SIG-M5 (cell line): ENCODE data around the gene GRM7.

ENCODE experiments used
- DNase-seq: peaks from one replicate; lab custom pipeline; 2025; lab: John Stamatoyannopoulos, UW

GRM7 gene

DNA sequence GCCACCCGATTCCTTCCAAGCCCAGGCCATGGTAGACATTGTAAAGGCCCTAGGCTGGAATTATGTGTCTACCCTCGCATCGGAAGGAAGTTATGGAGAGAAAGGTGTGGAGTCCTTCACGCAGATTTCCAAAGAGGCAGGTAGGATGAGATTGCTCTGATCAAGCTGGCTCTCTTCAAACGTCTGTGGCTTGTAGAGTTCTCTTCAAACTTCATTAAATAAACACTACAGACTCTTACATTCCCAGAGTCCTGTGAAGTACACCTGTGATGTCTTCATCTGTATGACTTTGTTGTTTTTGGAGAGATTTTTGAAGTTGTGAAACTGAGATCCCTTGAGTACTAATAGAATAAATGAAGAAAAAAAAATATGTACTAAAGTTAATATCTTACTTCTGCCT, 285.6 kb downstream of the GRM7 start:
- DNase-seq: no peak

DNA sequence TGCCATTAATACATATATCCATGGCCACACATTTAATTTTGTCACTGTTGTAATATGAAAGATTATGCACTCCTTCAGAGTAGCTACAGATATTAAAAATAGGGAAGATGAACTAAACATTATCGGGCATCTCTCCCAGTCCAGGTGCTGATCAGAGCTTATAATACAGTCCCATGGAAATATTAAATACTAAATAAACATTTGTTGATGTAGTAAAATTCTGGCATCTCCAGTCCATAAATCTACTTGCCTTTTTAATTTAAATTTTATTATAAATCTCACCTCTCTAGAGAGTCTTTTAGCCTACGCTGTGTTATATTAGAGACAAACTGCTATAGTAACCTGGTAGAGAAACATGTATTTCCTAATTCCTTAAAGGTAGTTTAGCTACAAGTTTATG, 297.6 kb downstream of the GRM7 start:
- no peak for DNase-seq

GRCh38 chr3:7160689-7161088, 299.8 kb downstream of the GRM7 start:
- DNase-seq: no peak

DNA sequence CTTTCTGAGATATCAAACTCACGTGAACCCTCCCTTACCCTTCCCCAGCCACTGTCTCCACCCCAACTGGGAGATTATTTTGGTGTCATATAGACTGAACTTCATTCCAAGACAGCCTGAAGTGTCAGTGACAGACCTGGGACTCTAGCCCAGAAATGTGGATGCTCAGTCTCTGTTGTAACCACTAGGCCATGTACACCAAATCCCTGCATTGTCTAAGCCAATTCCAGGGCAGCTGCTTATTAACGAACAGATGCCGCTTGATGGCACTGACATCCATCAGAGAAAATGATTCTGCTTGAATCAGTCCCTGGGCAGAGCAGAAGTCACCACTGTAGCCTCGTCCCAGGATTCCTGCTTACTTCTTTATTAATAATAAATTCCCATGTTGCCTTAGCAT, 305.5 kb downstream of the GRM7 start:
- no peak for DNase-seq

DNA sequence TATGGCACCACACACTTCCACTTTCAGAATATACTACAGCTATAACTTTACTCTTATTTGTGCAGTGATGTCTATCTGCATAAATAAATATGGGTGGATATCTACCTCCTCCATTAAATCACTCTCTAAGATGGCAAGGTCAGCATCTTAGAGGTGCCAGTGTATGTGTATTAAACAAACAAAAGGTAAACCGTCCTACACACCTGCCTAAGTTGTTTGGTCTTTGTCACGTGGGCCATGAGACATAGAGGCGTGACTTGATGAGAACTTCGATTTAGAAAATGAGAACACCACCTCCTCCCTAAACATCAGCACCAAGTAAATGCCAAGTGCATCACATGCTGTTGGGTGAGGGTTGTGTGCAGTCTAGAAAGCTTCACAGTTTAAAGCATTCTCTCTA, 310.6 kb downstream of the GRM7 start:
- no peak for DNase-seq

- DNase-seq: no peak
These were observed 312.1 kb downstream of the GRM7 start for GRCh38 chr3:7172996-7173395.

DNA sequence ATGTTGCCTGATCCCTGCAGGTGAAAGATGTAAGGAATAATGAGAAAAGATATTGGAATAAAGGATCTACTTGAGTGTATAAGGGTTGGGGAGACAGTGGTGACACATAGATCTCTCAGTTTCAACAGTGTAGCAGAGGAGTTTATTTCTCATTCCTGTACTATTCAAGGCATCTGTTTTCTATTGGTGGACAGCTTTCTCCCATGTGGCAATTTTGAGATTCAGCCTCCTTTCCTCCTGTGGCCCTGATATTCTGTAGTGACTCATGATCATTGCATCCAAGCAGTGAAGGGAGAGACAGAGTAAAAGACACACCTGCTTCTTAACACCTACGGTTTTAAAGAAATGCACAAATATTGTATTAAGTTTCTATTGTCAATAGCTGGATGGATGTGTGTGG, 327.6 kb downstream of the GRM7 start:
- no peak for DNase-seq

DNA sequence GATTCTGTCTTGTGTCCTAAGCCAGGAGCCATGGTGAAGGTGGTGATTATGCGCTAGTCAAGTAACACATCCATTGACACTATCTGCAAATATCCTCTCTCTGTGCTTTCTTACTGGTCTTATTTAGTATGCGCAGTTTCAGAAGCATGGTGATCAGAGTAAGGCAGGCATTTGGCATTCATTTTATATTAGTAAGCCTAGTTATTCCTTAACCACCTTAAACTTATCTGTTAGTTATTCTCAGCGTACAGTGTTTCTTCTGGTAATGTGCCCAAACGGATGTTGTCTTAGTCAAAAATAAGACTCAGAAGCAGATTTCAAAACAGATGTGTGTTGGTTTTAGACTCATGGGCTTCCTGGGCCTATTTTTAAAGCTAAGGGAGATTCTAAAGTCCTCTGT, 329.2 kb downstream of the GRM7 start:
- DNase-seq: no peak

- DNase-seq: no peak
These were observed 332.4 kb downstream of the GRM7 start for GRCh38 chr3:7193269-7193668.

DNA sequence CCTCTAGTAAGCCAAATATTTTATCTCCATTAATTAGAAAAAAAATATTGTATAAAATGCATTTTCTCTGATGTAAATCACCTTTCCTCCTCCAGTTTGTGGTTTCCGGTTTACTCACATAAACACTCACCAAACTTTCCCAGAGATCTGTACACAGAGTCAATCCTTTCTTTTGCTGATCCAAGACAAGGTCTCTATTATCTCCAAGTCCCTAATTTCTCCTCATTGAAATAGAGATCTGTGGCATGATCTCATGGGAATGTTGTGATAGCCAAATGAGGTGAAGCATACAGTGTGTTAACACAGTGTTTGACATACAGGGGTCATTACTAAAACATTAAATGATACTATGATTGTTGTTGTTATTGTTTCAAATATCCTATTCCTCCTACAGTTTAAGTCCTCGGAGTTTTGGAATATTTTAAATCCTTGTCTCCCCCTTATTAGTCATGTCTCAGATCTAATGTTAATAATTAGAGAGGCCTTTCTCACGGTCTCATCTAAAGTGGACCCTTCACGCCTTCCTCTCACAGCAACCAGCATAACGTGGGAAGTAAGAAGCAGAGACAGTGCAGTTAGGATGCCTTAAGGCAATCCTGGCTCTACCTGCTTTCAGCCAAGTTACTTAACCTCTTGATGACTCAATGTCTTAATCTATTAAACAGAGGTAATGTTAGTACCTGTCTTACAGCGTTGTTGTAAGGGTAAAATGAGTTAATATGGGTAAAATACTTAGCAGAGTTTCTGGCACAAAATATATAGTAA, 333.3 kb downstream of the GRM7 start:
- no peak for DNase-seq

DNA sequence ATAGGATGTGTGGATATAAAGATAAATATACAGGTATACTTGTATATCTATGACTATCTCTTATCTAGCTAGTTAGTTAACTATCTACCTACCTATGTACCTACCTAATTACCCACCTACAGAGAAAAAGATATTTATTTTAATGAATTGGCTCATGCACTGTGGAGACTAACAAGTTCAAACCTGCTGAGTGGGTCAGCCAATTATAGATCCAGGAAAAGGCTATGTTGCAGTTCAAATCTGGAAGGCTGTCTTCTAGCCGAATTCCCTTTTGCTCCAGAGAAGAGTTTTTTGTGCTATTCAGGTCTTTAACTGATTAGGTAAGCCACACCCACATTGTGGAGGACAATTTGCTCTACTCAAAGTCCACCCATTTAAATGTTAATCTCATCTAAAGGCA, 335.0 kb downstream of the GRM7 start:
- DNase-seq: no peak

DNA sequence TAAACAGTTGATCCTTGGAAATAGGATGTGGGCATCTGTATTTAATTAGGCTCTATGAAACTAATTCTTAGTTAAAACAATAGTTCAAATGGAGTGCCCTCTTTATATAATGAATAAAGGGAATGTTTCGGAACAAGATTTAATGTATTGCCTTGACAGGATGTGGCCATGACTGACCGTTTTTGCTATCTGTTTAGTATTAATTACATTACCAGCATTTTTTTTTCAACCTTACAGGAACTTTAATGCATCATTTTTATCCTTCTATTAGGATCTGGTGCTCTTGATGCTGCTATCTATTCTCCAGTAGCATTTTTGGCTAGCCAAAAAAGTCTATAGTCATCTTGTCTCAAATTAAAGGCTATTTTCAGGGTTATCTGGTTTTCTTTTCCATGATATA, 340.9 kb downstream of the GRM7 start:
- DNase-seq: no peak

DNA sequence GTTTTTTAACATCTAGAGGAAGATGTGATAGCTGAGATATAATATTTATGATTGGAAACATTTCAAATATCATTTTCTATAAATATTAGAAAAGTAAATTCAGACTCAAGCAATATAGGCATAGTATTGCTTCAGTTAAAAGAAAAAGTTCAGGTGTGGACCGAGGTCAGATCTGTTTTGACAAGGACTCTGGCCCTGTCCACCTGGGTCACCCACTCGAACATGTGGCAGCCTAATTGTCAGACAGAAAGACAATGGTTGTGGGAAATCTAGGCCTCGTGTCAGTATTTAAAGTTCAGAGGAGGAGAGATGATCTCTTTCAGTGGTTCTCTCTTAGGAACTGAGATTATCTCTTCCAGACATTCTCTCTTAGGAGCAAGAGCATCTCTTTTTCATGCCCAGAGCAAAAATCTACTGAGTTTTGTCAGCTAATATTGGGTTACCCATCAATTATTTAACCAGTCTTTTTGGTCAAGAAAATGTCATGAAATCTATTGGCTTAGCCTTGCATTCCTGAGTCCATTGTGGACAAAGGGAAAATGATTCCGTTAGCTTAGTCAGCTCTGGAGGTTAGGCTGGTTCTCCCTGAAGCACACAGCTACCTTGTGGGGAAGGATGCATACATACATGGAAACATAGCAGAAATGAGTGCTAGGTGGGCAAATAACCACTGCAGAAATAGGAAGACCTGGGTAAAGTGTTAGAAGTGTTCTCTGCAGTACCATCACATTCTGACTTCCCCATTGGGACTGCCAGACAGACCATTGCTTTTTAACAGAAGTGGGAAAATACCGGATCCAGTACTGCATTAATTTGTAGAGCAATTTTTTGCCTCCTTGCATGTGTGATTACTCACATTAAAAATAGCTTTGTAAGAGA, 343.3 kb downstream of the GRM7 start:
- no peak for DNase-seq

DNA sequence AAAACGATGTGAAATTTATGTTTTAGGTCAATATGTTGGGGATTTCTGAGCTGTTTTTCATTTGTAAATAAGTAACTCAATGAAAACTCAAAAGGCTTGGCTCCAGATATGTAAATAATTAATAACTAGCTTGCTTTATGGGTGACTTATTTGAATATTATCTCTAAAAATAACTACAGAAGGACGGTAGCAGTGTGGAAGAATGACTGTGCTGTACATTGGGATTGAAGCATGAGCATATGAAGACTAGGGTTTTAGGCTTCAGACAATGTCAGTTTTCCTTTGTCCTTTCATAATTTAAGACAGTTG, 343.9 kb downstream of the GRM7 start:
- DNase-seq: no peak

- no peak for DNase-seq
These were observed 344.6 kb downstream of the GRM7 start for GRCh38 chr3:7205535-7205934.

GRCh38 chr3:7205962-7206361, 345.0 kb downstream of the GRM7 start:
- DNase-seq: no peak

GRCh38 chr3:7207125-7207524, 346.2 kb downstream of the GRM7 start:
- no peak for DNase-seq

DNA sequence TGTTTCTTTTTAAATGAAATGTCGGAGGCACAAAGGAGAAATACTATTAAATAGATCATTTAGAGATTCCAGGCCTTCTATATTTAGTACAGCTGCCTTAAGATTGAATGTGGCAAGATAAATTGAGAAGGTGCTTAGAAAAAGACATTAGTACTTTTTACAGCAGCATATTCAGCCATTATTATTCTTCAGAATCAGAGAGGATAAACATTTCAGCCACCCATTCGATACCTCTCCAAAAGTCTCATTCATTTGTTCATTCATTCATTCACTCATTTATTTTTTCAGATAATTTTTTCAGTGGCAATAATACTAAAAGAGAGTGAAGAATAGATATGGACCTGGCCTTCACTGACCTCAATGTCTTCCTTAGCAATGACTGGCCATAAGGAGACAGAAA, 347.0 kb downstream of the GRM7 start:
- no peak for DNase-seq

- DNase-seq: no peak
These were observed 348.2 kb downstream of the GRM7 start for GRCh38 chr3:7209098-7209497.

GRCh38 chr3:7211740-7212139, 350.8 kb downstream of the GRM7 start:
- DNase-seq: no peak

- DNase-seq: no peak
These were observed 354.8 kb downstream of the GRM7 start for GRCh38 chr3:7215706-7216105.

GRCh38 chr3:7226393-7226792, 365.5 kb downstream of the GRM7 start:
- no peak for DNase-seq

DNA sequence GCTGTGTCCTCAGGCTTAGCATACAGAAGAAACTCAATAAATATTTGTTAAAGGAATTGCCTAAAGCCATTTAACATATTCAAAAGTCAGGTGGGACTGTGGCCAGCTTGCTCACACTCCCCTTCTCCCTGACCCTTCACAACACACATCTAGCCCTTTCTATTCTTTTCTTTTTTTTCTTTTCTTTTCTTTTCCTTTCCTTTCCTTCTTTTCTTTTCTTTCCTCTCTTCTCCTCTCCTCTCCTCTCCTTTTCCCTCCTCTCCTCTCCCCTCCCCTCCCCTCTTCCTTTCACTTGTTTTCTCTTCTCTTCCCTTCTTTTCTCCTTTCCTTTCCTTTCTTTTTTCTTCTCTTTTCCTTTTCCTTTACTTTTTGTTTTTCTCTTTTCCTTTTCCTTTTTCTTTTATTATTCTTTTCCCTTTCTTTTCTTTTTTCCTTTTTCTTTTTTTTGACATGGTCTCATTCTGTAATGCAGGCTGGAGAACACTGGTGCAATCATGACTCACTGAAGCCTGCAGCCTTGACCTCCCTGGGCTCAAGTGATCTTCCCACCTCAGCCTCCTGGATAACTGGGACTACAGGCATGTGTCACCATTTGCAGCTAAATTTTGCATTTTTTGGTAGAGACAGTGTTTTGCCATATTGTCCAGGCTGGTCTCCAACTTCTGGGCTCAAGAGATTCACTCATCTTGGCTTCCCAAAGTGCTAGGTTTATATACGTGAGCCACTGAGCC, 377.8 kb downstream of the GRM7 start:
- DNase-seq: no peak
